NCI-H1417 (cell line): Measurements from ENCODE around the gene ZNF76.
"Not testable (repeated sequence)": the region's sequence is repeated elsewhere in the genome, so short reads cannot be mapped to it uniquely, and the experiment has no call there.

Experiments used
- DNase-seq, 3 experiments: peaks; one replicate each; lab custom pipeline; 2025; lab: John Stamatoyannopoulos, UW

The ZNF76 gene

DNA sequence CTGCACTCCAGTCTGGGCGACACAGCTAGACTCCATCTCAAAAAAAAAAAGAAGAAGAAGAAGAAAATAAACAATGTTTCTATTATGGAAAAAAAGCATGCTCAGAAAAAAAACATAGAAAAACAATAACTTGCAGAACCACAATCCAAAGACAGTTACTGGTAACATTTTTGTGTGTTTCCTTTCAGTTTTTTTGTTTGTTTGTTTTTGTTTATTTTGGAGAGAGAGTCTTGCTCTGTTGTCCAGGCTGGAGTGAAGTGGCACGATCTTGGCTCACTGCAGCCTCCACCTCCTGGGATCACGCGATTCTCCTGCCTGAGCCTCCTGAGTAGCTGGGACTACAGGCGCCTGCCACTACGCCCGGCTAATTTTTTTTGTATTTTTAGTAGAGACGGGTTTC lies 69.4 kb downstream of the ZNF76 start:
- not testable (repeated sequence) for DNase-seq

DNA sequence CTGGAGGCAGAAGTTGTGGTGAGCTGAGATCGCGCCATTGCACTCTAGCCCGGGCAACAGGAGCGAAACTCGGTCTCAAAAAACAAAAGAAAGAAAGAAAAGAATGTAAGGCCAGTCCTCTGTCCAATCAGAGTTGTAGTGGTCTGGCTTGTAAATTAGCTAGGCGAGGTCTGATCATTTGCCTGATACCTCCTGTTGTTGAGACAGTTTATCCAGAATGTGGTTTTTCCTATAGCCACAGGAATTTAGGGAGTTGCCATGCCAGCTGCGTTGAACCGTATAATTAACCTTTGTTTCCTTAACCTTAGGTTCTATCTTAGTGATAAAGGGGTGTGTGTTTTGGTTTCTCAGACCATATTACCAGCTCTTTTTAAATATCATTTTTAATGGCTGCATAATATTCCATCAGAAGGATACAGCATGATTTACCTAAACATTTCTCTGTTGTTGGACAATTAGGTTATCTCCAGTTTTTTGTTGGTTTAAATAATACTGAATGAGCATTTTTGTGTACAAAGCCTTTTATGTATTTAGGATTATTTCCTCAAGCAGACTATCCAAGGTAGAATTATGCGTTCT lies 71.1 kb downstream of the ZNF76 start:
- no peak for DNase-seq

DNA sequence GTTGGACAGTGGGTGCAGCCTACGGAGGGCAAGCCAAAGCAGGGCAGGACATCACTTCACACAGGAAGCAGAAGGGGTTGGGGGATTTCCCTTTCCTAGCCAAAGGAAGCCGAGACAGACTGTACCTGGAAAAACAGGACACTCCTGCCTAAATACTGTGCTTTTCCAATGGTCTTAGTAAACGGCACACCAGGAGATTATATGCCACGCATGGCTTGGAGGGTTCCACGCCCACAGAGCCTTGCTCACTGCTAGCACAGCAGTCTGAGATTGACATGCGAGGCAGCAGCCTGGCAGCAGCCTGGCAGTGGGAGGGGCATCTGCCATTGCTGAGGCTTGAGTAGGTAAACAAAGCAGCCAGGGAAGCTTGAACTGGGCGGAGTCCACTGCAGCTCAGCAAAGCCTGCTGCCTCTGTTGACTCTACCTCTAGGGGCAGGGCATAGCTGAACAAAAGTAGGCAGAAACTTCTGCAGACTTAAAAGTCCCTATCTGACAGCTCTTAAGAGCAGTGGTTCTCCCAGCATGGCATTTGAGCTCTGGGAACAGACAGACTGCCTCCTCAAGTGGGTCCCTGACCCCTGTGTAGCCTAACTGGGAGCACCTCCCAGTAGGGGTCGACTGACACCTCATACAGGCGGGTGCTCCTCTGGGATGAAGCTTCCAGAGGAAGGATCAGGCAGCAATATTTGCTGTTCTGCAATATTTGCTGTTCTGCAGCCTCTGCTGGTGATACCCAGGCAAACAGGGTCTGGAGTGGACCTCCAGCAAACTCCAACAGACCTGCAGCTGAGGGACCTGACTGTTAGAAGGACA lies 72.7 kb downstream of the ZNF76 start:
- peak; percentile 65 to 83 (median 66) for DNase-seq

DNA sequence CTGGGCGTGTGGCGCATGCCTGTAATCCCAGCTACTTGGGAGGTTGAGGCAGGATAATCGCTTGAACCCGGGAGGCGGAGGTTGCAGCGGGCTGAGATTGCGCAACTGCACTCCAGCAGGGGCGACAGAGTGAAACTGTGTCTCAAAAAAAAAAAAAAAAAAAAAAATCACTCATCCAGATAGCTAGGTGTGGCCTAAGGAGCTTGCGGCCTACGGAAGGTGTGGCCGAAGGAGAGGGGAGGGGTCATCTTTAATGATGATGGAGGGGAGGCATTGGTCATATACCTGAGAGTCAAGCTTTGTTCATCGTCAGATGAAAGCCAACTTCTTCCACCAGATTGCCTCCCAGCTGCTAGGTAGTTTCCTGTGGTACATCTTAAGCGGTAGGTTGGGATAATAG lies 82.0 kb downstream of the ZNF76 start:
- DNase-seq: no peak

DNA sequence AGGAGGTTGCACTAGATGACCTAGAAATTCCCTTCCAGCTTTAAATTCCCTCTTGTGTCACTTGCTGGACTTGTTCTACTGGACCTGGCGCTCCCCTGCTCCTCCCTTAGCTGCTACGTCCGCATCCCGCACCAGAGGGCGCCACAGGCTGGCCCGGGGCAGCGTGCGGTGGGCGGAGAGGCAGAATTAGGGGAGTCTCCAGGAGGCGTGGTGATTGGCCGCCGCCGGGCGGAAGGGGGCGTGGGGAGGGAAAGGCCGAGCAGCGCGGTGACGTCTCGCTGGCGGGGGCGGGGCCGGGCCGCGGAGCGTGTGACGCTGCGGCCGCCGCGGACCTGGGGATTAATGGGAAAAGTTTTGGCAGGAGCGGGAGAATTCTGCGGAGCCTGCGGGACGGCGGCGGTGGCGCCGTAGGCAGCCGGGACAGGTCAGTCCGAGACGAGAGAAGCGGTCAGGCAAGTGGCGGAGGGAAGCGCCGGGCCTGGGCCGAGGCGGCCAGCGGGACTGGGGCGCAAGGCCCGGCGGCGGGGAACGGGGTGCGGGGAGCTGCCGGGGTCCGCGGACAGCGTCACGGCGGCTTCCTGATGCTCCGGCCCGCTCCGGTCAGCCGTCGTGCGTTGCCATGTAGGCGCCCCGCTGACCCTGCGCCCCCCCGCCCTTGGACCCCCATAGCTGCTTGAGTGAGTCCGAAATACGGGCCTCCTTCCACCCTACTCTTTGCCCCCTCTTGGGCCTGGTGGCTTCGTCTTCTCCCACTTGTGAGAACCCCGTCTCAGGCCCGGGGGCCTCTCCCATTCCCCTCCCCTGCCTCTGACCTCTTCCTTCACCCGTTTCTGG lies 82.9 kb downstream of the ZNF76 start, which contains the start of gene PPARD:
PPARD (plus strand) TSS at position 301 of the 834 bp plus-strand sequence. CDS start 68,530 bp downstream, outside the sequence.
- peak; percentile 93 to 96 (median 95) for DNase-seq

DNA sequence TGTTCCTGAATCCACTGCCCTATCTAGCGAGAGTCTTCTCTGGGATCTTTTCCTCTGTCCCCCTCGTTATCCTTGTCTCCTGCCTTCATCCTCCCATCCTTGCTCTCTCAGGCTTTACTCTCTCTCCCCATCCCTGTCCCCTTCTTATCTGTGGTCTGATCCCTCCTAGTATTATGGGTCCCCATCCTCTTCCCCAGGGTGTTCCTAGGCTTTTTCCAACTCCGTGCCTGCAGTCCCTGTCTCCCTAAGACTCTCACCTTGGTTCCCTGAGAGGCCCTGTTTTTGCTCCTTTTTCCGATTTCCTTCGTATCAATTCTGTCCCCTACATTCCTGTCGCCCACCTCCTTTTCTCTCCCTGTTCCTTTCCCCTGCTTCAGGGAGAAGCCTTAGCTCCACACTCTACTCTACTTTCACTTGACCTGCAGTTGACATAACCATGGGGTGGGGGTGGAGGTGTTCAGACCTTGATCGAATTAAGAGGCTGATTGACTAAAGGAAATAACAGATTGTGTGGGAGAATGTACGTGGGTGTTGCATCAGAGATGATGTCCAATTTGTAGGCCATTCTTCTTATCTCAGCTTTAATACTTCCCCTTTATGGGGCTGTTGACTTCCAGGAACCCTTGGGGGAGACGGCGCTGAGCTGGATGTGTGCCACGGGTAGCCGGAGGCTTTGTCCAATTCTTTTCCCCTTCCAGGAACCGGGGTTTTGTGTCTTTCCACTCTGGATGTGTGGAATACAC lies 83.7 kb downstream of the ZNF76 start:
- DNase-seq: no peak

DNA sequence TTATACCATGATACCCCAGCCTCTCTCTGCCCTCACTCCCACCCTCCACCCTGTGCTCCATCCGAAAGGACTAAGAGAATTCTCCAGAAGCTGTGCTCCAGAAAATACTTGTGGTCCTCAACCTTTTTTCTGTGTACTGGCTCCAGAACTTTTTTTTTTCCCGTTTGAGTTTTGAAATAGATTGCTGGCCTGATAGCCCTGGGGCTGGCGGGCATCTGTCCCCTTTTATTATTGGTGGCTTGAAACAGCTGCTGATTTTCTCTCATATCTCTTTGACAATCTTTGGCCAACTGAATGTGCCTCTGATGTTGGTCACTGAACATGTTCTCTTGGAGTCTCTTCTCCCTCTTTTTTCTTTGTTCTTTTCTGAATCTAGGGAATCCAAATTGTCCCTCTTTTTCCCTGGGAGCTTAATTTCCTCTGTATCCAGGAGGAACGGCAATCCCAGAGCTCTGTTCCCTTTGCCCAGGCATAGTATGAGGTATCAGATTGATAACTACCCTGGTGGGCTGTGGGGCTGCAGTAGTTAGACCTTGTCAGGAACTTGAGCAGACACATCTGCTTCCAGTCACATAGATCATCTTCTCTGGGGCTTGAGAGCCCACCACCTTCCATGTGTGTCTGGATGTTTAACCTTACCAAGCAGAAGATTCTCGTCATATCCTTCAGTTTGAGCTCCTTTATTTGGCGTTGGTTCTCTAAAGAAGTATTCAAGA lies 84.5 kb downstream of the ZNF76 start:
- DNase-seq: no peak
